Measurements from ENCODE around the gene OR2M5. TPM values are rescaled to one million over a fixed set of nuclear protein-coding genes. Genes with fewer than 3 reads are reported as not detected.

The OR2M5 gene
- total RNA-seq, 2 donors from 2014 or later: not detected

- Mint-ChIP-seq H3K9me3 (no peaks in the 10 kb centered on the region), H3K4me3 (no peak within 1 kb of the TSS), H3K27ac (no peak within 1 kb of the TSS), H3K27me3 (no peaks in the 10 kb centered on the region), H3K36me3 (no peaks in the 10 kb centered on the region), H3K4me1 (ENCODE audit: low read depth in 2 of 2) (no peaks in the 10 kb centered on the region)
- no peak for ATAC-seq
- DNase-seq (ENCODE audit: low spot score): no peak
Observed at GRCh38 chr1:248174521-248174920, 29.6 kb downstream of the OR2M5 start, which contains the start of gene OR2M2. Gene OR2M2, plus strand, starts transcription at chr1:248174821. Its CDS starts 5,165 bp downstream, at chr1:248179986.

DNA sequence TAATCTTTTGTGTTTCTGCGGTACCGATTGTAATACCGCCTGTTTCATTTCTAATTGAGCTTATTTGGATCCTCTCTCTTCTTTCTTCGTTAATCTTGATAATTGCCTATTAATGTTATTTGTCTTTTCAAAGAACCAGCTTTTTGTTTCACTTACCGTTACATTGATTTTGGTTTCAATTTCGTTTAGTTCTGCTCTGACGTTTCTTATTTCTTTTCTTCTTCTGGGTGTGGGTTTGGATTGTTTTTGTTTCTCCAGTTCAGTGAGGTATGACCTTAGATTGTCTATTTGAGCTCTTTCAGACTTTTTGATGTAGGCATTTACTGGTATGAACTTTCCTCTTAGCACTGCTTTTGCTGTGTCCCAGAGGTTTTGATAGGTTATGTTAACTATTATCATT is 39.0 kb downstream of the OR2M5 start:
- H3K4me1 Mint-ChIP-seq (ENCODE audit: low read depth in 2 of 2): no peaks in the 10 kb centered on the region
- ATAC-seq (no peak), DNase-seq (ENCODE audit: low spot score) (no peak)
- no peak overlapping the region for H3K4me3 Mint-ChIP-seq
- peaks cover 33% of the 10 kb centered on the region for H3K9me3 Mint-ChIP-seq
- H3K27ac Mint-ChIP-seq: no peak overlapping the region
- H3K27me3 Mint-ChIP-seq: no peaks in the 10 kb centered on the region
- H3K36me3 Mint-ChIP-seq: no peaks in the 10 kb centered on the region

- Mint-ChIP-seq H3K4me3 (no peak overlapping the region), H3K4me1 (ENCODE audit: low read depth in 2 of 2) (no peaks in the 10 kb centered on the region), H3K9me3 (peaks cover 34% of the 10 kb centered on the region), H3K27me3 (no peaks in the 10 kb centered on the region), H3K27ac (no peak overlapping the region), H3K36me3 (peaks cover 5% of the 10 kb centered on the region)
- ATAC-seq: no peak
- no peak for DNase-seq (ENCODE audit: low spot score)
Observed at GRCh38 chr1:248187363-248187762, 42.4 kb downstream of the OR2M5 start.

DNA sequence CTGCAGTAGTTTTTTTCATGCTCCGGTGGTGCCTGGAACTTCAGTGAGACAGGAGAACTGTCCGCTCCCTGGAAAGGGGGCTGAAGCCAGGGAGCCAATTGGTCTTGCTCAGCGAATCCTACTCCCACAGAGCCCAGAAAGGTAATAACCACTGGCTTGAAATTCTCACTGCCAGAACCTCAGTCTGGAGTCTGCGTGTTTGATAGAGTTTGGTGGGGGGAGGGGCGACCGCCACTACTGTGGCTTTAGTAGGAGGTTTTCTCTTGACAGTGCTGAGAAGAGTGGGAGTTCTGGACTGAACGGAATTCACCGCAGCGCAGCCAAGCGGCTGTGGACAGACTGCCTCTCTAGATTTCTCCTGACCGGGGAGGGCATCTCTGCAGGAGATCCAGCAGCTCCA is 44.1 kb downstream of the OR2M5 start:
- no peak for DNase-seq (ENCODE audit: low spot score)
- H3K36me3 Mint-ChIP-seq: peaks cover 5% of the 10 kb centered on the region
- H3K27ac Mint-ChIP-seq: no peak overlapping the region
- no peaks in the 10 kb centered on the region for H3K27me3 Mint-ChIP-seq
- H3K4me1 Mint-ChIP-seq (ENCODE audit: low read depth in 2 of 2): no peaks in the 10 kb centered on the region
- H3K4me3 Mint-ChIP-seq: no peak overlapping the region
- no peak for ATAC-seq
- peaks cover 34% of the 10 kb centered on the region for H3K9me3 Mint-ChIP-seq

DNA sequence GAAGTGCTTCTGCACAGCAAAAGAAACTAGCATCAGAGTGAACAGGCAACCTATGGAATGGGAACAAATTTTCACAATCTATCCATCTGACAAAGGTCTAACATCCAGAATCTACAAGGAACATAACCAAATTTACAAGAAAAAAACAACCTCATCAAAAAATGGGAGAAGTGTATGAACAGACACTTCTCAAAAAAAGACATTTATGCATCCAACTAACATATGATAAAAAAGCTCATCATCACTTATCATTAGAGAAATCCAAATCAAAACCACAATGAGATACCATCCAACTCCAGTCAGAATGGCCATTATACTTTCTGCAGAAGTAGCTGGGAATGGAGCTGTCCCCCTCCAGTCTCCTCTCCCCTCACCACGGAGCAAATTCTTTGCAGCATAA is 49.2 kb downstream of the OR2M5 start:
- ATAC-seq: no peak
- peaks cover 5% of the 10 kb centered on the region for H3K36me3 Mint-ChIP-seq
- H3K27me3 Mint-ChIP-seq: no peaks in the 10 kb centered on the region
- no peak overlapping the region for H3K27ac Mint-ChIP-seq
- H3K4me3 Mint-ChIP-seq: no peak overlapping the region
- peaks cover 28% of the 10 kb centered on the region for H3K9me3 Mint-ChIP-seq
- no peak for DNase-seq (ENCODE audit: low spot score)
- no peaks in the 10 kb centered on the region for H3K4me1 Mint-ChIP-seq (ENCODE audit: low read depth in 2 of 2)

Other genes with a start within 250 kb of the OR2M5 start
- under 1 TPM; 0.31 to 0.47 TPM for gene OR2W3, start 249.6 kb upstream of the OR2M5 start, total RNA-seq
- gene OR2T8, start 224.9 kb upstream of the OR2M5 start, total RNA-seq: not detected
- not detected for gene OR2AJ1, start 220.3 kb upstream of the OR2M5 start, total RNA-seq
- under 1 TPM in 1 of 2 donors, not detected in 1; 0.47 TPM for gene OR2L8, start 196.3 kb upstream of the OR2M5 start, total RNA-seq
- gene OR2AK2, start 179.9 kb upstream of the OR2M5 start, total RNA-seq: not detected
- gene OR2L5, start 131.5 kb upstream of the OR2M5 start, total RNA-seq: not detected
- gene OR2L2, start 115.1 kb upstream of the OR2M5 start, total RNA-seq: under 1 TPM; 0.12 to 0.17 TPM
- not detected for gene OR2L3, start 98.3 kb upstream of the OR2M5 start, total RNA-seq
- gene OR2L13, start 50.0 kb upstream of the OR2M5 start, total RNA-seq: not detected
- not detected for gene OR2M2, start 29.7 kb downstream of the OR2M5 start, total RNA-seq
- not detected for gene OR2M3, start 52.1 kb downstream of the OR2M5 start, total RNA-seq
- not detected for gene OR2M4, start 86.3 kb downstream of the OR2M5 start, total RNA-seq
- not detected for gene OR2T33, start 132.8 kb downstream of the OR2M5 start, total RNA-seq
- not detected for gene OR2T12, start 158.3 kb downstream of the OR2M5 start, total RNA-seq
- not detected for gene OR2M7, start 179.4 kb downstream of the OR2M5 start, total RNA-seq
- gene OR14C36, start 203.6 kb downstream of the OR2M5 start, total RNA-seq: not detected
- gene OR2T4, start 216.5 kb downstream of the OR2M5 start, total RNA-seq: not detected
- not detected for gene OR2T6, start 230.6 kb downstream of the OR2M5 start, total RNA-seq

All from natural killer cell treated with Interleukin-12 subunit alpha and Interleukin-12 subunit beta and Interleukin-15 and Interleukin-18, amount 100 ng/mL, for 72 hours (primary cell).